HUES48 (cell line): ENCODE data around the gene GALNT13.

Experiments
- H3K27ac ChIP-seq: one replicate; pipeline ENCODE4 v1.7.0; 2013; ENCODE audit warnings: low read depth, low read length, inconsistent platforms
- H3K27me3 ChIP-seq: 2 replicates; pipeline ENCODE4 v1.6.1; 2013; ENCODE audit warnings: mild to moderate bottlenecking, low read length; ENCODE audit not compliant: control insufficient read depth, insufficient read depth
- H3K36me3 ChIP-seq: 2 replicates; pipeline ENCODE4 v1.6.1; 2013; ENCODE audit warnings: low read length; ENCODE audit not compliant: control insufficient read depth, insufficient read depth
- H3K4me1 ChIP-seq: 2 replicates; pipeline ENCODE4 v1.6.1; 2013; ENCODE audit warnings: mild to moderate bottlenecking, low read length; ENCODE audit not compliant: control insufficient read depth, insufficient read depth
- H3K4me3 ChIP-seq: 2 replicates; pipeline ENCODE4 v1.5.1; 2013; ENCODE audit warnings: mild to moderate bottlenecking, low read depth, low read length
- H3K9ac ChIP-seq: 2 replicates; pipeline ENCODE4 v1.6.1; 2013; ENCODE audit warnings: mild to moderate bottlenecking, low read depth, low read length, moderate library complexity
- H3K9me3 ChIP-seq: 2 replicates; pipeline ENCODE4 v1.6.1; 2013; ENCODE audit warnings: low read length; ENCODE audit not compliant: control insufficient read depth, insufficient read depth

The GALNT13 gene

GRCh38 chr2:154029504-154029903 lies 157.8 kb downstream of the GALNT13 start:
- Histone ChIP-seq H3K27me3 (no peaks in the 10 kb centered on the region), H3K36me3 (no peaks in the 10 kb centered on the region), H3K27ac (no peak overlapping the region), H3K9me3 (no peaks in the 10 kb centered on the region), H3K4me1 (no peaks in the 10 kb centered on the region), H3K9ac (no peak overlapping the region), H3K4me3 (no peak overlapping the region)

- H3K36me3 ChIP-seq = no peaks in the 10 kb centered on the region
- H3K9ac ChIP-seq = no peak overlapping the region
- H3K27ac ChIP-seq = no peak overlapping the region
- H3K9me3 ChIP-seq = no peaks in the 10 kb centered on the region
- H3K4me3 ChIP-seq = no peak overlapping the region
- no peaks in the 10 kb centered on the region for H3K27me3 ChIP-seq
- H3K4me1 ChIP-seq = no peaks in the 10 kb centered on the region
Observed at GRCh38 chr2:154032220-154032619, 160.5 kb downstream of the GALNT13 start.

- Histone ChIP-seq H3K9me3 (no peaks in the 10 kb centered on the region), H3K36me3 (no peaks in the 10 kb centered on the region), H3K9ac (no peak overlapping the region), H3K27me3 (no peaks in the 10 kb centered on the region), H3K4me1 (no peaks in the 10 kb centered on the region), H3K27ac (no peak overlapping the region), H3K4me3 (no peak overlapping the region)
Observed at GRCh38 chr2:154046493-154046892, 174.8 kb downstream of the GALNT13 start.

GRCh38 chr2:154048905-154049304 lies 177.2 kb downstream of the GALNT13 start:
- no peaks in the 10 kb centered on the region for H3K27me3 ChIP-seq
- H3K27ac ChIP-seq = no peak overlapping the region
- H3K4me1 ChIP-seq = no peaks in the 10 kb centered on the region
- H3K4me3 ChIP-seq = no peak overlapping the region
- H3K9ac ChIP-seq = no peak overlapping the region
- H3K9me3 ChIP-seq = no peaks in the 10 kb centered on the region
- H3K36me3 ChIP-seq = no peaks in the 10 kb centered on the region

- H3K27ac ChIP-seq = no peak overlapping the region
- no peaks in the 10 kb centered on the region for H3K27me3 ChIP-seq
- no peaks in the 10 kb centered on the region for H3K36me3 ChIP-seq
- H3K4me3 ChIP-seq = no peak overlapping the region
- H3K4me1 ChIP-seq = no peaks in the 10 kb centered on the region
- no peaks in the 10 kb centered on the region for H3K9me3 ChIP-seq
- no peak overlapping the region for H3K9ac ChIP-seq
Observed at GRCh38 chr2:154049561-154049960, 177.8 kb downstream of the GALNT13 start.

GRCh38 chr2:154067124-154067523 lies 195.4 kb downstream of the GALNT13 start:
- no peak overlapping the region for H3K27ac ChIP-seq
- no peaks in the 10 kb centered on the region for H3K36me3 ChIP-seq
- H3K4me1 ChIP-seq = peaks cover 6% of the 10 kb centered on the region; the same call in 1 of the 2 replicates
- H3K9ac ChIP-seq = no peak overlapping the region
- 0 out of 2 replicates have a peak, but pooled peaks cover 2% of the 10 kb centered on the region for H3K9me3 ChIP-seq
- no peak overlapping the region for H3K4me3 ChIP-seq
- H3K27me3 ChIP-seq = no peaks in the 10 kb centered on the region

GRCh38 chr2:154078926-154079325 lies 207.2 kb downstream of the GALNT13 start:
- H3K27ac ChIP-seq = no peak overlapping the region
- H3K27me3 ChIP-seq = no peaks in the 10 kb centered on the region
- H3K4me3 ChIP-seq = no peak overlapping the region
- no peaks in the 10 kb centered on the region; the same call in 1 of the 2 replicates for H3K4me1 ChIP-seq
- no peaks in the 10 kb centered on the region for H3K9me3 ChIP-seq
- H3K36me3 ChIP-seq = no peaks in the 10 kb centered on the region
- no peak overlapping the region for H3K9ac ChIP-seq

- Histone ChIP-seq H3K36me3 (no peaks in the 10 kb centered on the region), H3K27ac (no peak overlapping the region), H3K27me3 (no peaks in the 10 kb centered on the region), H3K9ac (no peak overlapping the region), H3K4me3 (no peak overlapping the region), H3K9me3 (no peaks in the 10 kb centered on the region), H3K4me1 (no peaks in the 10 kb centered on the region)
Observed at GRCh38 chr2:154092571-154092970, 220.8 kb downstream of the GALNT13 start.

GRCh38 chr2:154093856-154094255 lies 222.1 kb downstream of the GALNT13 start:
- no peak overlapping the region for H3K4me3 ChIP-seq
- no peaks in the 10 kb centered on the region for H3K27me3 ChIP-seq
- H3K9ac ChIP-seq = no peak overlapping the region
- H3K4me1 ChIP-seq = no peaks in the 10 kb centered on the region
- no peak overlapping the region for H3K27ac ChIP-seq
- no peaks in the 10 kb centered on the region for H3K36me3 ChIP-seq
- no peaks in the 10 kb centered on the region for H3K9me3 ChIP-seq

GRCh38 chr2:154097833-154098398 lies 226.2 kb downstream of the GALNT13 start:
- Histone ChIP-seq H3K27ac (no peak overlapping the region), H3K4me3 (no peak overlapping the region), H3K9ac (no peak overlapping the region), H3K36me3 (no peaks in the 10 kb centered on the region), H3K4me1 (no peaks in the 10 kb centered on the region), H3K27me3 (no peaks in the 10 kb centered on the region), H3K9me3 (no peaks in the 10 kb centered on the region)

- H3K9ac ChIP-seq = no peak overlapping the region
- no peaks in the 10 kb centered on the region for H3K4me1 ChIP-seq
- H3K9me3 ChIP-seq = no peaks in the 10 kb centered on the region
- H3K36me3 ChIP-seq = no peaks in the 10 kb centered on the region
- H3K4me3 ChIP-seq = no peak overlapping the region
- no peaks in the 10 kb centered on the region for H3K27me3 ChIP-seq
- no peak overlapping the region for H3K27ac ChIP-seq
Observed at GRCh38 chr2:154120706-154121105, 249.0 kb downstream of the GALNT13 start.

GRCh38 chr2:154125891-154126290 lies 254.2 kb downstream of the GALNT13 start:
- Histone ChIP-seq H3K36me3 (no peaks in the 10 kb centered on the region), H3K27me3 (no peaks in the 10 kb centered on the region), H3K27ac (no peak overlapping the region), H3K9me3 (no peaks in the 10 kb centered on the region), H3K4me3 (no peak overlapping the region), H3K9ac (no peak overlapping the region), H3K4me1 (no peaks in the 10 kb centered on the region)
